DND-41 (cell line): ENCODE measurements around the gene SMIM44.

Source experiments
- ATAC-seq: fragments of 200-7000 bp; cut with Tn5 transposase; 3 replicates; pipeline ENCODE4 v1.9.1; 2021; ENCODE audit warnings: low read depth; ENCODE audit not compliant: insufficient read depth
- DNase-seq: peaks from one replicate; pipeline ENCODE4 v3.0.0-alpha.2; 2020
- H2AFZ ChIP-seq: 2 replicates; pipeline ENCODE4 v1.6.0; 2012; ENCODE audit warnings: low read depth, low read length
- H3K27ac ChIP-seq: 2 replicates; pipeline ENCODE4 v1.5.1; 2012; ENCODE audit warnings: low read length, inconsistent platforms
- H3K27me3 ChIP-seq: fragments of 200-600 bp; sonication (generic); 2 replicates; pipeline ENCODE4 v1.6.0; 2012; ENCODE audit warnings: low read length, mild to moderate bottlenecking, inconsistent platforms; ENCODE audit not compliant: insufficient read depth, poor library complexity
- H3K36me3 ChIP-seq: 2 replicates; pipeline ENCODE4 v1.5.1; 2012; ENCODE audit warnings: low read length, inconsistent platforms; ENCODE audit not compliant: insufficient read depth
- H3K4me1 ChIP-seq: 2 replicates; pipeline ENCODE4 v1.5.1; 2012; ENCODE audit warnings: mild to moderate bottlenecking, low read length; ENCODE audit not compliant: insufficient read depth
- H3K4me2 ChIP-seq: 2 replicates; pipeline ENCODE4 v1.6.0; 2012; ENCODE audit warnings: mild to moderate bottlenecking, moderate library complexity, low read length, inconsistent platforms; ENCODE audit not compliant: insufficient read depth
- H3K4me3 ChIP-seq, 2 experiments: fragments of 200-600 bp in 1 of 2; shearing (Covaris generic) in 1 of 2; 2 replicates each; pipeline ENCODE4 v1.5.1; 2012 to 2016; ENCODE audit warnings: inconsistent platforms in 2 of 2, low read length in 2 of 2, mild to moderate bottlenecking in 2 of 2, low read depth in 1 of 2, moderate library complexity in 1 of 2
- H3K79me2 ChIP-seq: 2 replicates; pipeline ENCODE4 v1.6.0; 2012; ENCODE audit warnings: low read length, inconsistent platforms; ENCODE audit not compliant: insufficient read depth
- H3K9ac ChIP-seq: 2 replicates; pipeline ENCODE4 v1.6.0; 2012; ENCODE audit warnings: low read depth, mild to moderate bottlenecking, inconsistent platforms, low read length, moderate library complexity
- H3K9me3 ChIP-seq: 2 replicates; pipeline ENCODE4 v1.5.1; 2012; ENCODE audit warnings: low read length, moderate library complexity, mild to moderate bottlenecking, inconsistent platforms; ENCODE audit not compliant: insufficient read depth, severe bottlenecking
- H4K20me1 ChIP-seq: 2 replicates; pipeline ENCODE4 v1.6.0; 2012; ENCODE audit warnings: low read length; ENCODE audit not compliant: insufficient read depth
- EZH2 ChIP-seq: IDR thresholded peaks from 3 replicates; pipeline ENCODE4 v1.6.1; 2012; ENCODE audit warnings: borderline replicate concordance, low read depth, mild to moderate bottlenecking, moderate library complexity, low read length, inconsistent platforms; ENCODE audit not compliant: severe bottlenecking
- TF ChIP-seq, protein P1 (sequence below): IDR thresholded peaks from 2 replicates; pipeline ENCODE4 v1.5.1; 2012; ENCODE audit warnings: borderline replicate concordance, low read length, moderate library complexity, mild to moderate bottlenecking; ENCODE audit not compliant: poor library complexity, severe bottlenecking; ENCODE audit errors: extremely low read depth

SMIM44 gene

DNA sequence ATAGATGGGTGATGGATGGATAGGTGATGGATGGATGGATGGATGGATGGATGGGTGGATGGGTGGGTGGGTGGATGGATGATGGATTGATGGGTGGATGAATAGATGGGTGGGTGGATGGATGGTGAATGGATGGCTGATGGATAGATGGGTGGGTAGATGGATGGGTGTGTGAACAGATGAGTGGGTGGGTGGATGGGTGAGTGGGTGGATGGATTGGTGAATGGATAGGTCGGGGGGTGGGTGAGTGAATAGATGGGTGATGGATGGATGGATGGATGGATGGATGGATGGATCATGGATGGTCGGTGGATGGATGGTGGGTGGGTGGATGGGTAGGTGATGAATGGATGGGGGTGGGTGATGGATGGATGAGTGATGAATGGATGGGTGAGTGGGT lies 6.4 kb downstream of the SMIM44 start:
- H3K79me2 ChIP-seq, result no peaks in the 10 kb centered on the region
- H3K9me3 ChIP-seq, result no peaks in the 10 kb centered on the region
- no peak for TF ChIP-seq EZH2
- TF ChIP-seq, protein P1, sequence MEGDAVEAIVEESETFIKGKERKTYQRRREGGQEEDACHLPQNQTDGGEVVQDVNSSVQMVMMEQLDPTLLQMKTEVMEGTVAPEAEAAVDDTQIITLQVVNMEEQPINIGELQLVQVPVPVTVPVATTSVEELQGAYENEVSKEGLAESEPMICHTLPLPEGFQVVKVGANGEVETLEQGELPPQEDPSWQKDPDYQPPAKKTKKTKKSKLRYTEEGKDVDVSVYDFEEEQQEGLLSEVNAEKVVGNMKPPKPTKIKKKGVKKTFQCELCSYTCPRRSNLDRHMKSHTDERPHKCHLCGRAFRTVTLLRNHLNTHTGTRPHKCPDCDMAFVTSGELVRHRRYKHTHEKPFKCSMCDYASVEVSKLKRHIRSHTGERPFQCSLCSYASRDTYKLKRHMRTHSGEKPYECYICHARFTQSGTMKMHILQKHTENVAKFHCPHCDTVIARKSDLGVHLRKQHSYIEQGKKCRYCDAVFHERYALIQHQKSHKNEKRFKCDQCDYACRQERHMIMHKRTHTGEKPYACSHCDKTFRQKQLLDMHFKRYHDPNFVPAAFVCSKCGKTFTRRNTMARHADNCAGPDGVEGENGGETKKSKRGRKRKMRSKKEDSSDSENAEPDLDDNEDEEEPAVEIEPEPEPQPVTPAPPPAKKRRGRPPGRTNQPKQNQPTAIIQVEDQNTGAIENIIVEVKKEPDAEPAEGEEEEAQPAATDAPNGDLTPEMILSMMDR, result no peak
- no peaks in the 10 kb centered on the region; the same call in 1 of the 2 replicates for H3K36me3 ChIP-seq
- H3K27me3 ChIP-seq, result no peaks in the 10 kb centered on the region
- no peak overlapping the region for H3K4me2 ChIP-seq
- H3K9ac ChIP-seq, result no peak overlapping the region
- DNase-seq, result no peak
- H3K4me3 ChIP-seq, result no peak overlapping the region
- no peak overlapping the region for H3K27ac ChIP-seq
- H3K4me1 ChIP-seq, result peaks cover 31% of the 10 kb centered on the region
- H4K20me1 ChIP-seq, result no peaks in the 10 kb centered on the region
- H2AFZ ChIP-seq, result no peak overlapping the region
- ATAC-seq, result no peak

DNA sequence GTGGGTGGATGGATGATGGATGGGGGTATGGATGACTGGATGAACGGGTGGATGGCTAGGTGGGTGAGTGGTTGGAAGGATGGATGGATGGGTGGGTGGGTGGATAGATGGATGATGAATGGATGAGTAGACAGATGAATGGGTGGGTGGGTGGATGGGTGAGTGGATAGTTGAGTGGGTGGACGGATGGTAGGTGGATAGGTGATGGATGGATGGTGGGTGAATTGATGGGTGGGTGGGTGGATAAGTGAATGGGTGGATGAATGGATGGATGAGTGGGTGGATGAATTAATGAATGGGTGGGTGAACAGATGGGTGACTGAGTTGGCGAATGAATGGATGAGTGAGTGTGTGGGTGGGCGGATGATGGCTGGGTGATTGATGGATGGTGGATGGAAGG lies 7.8 kb downstream of the SMIM44 start:
- no peaks in the 10 kb centered on the region for H4K20me1 ChIP-seq
- DNase-seq, result no peak
- TF ChIP-seq, protein P1, result no peak
- no peak for TF ChIP-seq EZH2
- no peaks in the 10 kb centered on the region for H3K27me3 ChIP-seq
- H3K4me1 ChIP-seq, result peaks cover 29% of the 10 kb centered on the region
- no peak overlapping the region for H2AFZ ChIP-seq
- H3K9me3 ChIP-seq, result no peaks in the 10 kb centered on the region
- ATAC-seq, result no peak
- H3K4me2 ChIP-seq, result no peak overlapping the region
- H3K36me3 ChIP-seq, result no peaks in the 10 kb centered on the region; the same call in 1 of the 2 replicates
- H3K4me3 ChIP-seq, result no peak overlapping the region
- no peak overlapping the region for H3K27ac ChIP-seq
- H3K9ac ChIP-seq, result no peak overlapping the region
- no peaks in the 10 kb centered on the region for H3K79me2 ChIP-seq

DNA sequence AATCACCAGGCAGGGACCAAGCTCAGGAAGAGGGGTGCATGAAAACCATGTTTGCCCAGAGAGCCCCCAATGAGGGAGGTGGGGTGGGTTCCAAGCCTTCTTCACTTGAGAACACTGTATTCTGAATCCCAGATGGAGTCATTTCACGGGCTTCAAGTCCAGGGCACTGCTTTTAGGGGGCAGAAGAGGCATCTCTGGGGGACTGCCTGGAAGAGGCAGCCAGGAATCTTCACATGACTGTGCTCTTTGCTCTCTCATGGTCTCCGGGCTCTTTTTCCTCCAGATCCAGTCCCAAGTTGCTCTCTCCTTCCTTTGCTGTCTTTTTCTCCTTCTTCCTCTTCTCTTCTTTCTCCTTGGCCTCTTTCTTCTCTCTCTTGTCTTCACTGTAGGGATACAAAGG lies 8.6 kb downstream of the SMIM44 start:
- H3K27me3 ChIP-seq, result no peaks in the 10 kb centered on the region
- TF ChIP-seq, protein P1, result no peak
- TF ChIP-seq EZH2, result no peak

DNA sequence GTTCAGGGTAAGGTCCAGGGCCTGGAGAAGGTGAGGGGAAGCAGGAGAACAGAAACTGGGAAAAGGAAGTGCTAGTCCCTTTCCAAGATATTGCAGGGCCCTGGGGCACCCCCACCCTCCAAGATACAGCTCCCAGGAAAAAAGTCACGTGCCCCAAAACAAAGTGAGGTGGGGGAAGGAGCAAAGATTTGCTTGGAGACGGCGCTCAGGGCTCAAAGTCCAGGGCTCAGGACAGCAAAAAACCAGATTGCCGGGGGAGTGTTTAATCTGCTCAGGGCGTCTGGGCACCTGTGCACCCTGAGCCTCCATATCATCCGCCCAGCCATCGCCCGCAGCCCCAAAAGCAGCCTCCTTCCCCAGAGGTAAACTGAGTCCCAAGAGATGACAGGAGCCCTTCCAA lies 9.2 kb downstream of the SMIM44 start:
- Histone ChIP-seq H3K27ac (no peak overlapping the region), H3K9me3 (no peaks in the 10 kb centered on the region), H3K79me2 (no peaks in the 10 kb centered on the region), H3K36me3 (no peaks in the 10 kb centered on the region; the same call in 1 of the 2 replicates), H4K20me1 (0 out of 2 replicates have a peak, but pooled peaks cover 5% of the 10 kb centered on the region), H3K4me2 (no peak overlapping the region), H3K4me1 (peaks cover 14% of the 10 kb centered on the region), H2AFZ (no peak overlapping the region), H3K4me3 (no peak overlapping the region), H3K9ac (no peak overlapping the region), H3K27me3 (no peaks in the 10 kb centered on the region)
- DNase-seq, result no peak
- TF ChIP-seq EZH2, result no peak
- TF ChIP-seq, protein P1, result no peak
- no peak for ATAC-seq

More for the DNA sequence above, 8.6 kb downstream of the SMIM44 start:
- Histone ChIP-seq H3K9me3 (no peaks in the 10 kb centered on the region), H3K36me3 (no peaks in the 10 kb centered on the region; the same call in 1 of the 2 replicates), H4K20me1 (0 out of 2 replicates have a peak, but pooled peaks cover 5% of the 10 kb centered on the region), H2AFZ (no peak overlapping the region), H3K9ac (no peak overlapping the region), H3K4me1 (peaks cover 20% of the 10 kb centered on the region), H3K4me3 (no peak overlapping the region), H3K4me2 (no peak overlapping the region), H3K79me2 (no peaks in the 10 kb centered on the region), H3K27ac (no peak overlapping the region)
- DNase-seq (no peak), ATAC-seq (no peak)
